GM12878 (cell line): ENCODE measurements around the gene PRMT1. TPM values are rescaled to one million over a fixed set of nuclear protein-coding genes. Genes with fewer than 3 reads are reported as not detected.
A peak's percentile ranks its signal among the peaks of the same experiment; 100 is the strongest.

Source experiments
- ATAC-seq: fragments of 200-7000 bp; cut with Tn5 transposase; 3 replicates; pipeline ENCODE4 v1.9.1; 2020; ENCODE audit warnings: mild to moderate bottlenecking, moderate library complexity
- BruUV-seq: library from RNA; stranded (reverse); fragments of 400-500 nt; replicated peaks from 2 replicates; lab custom pipeline; 2021; lab: Mats Ljungman, UMichigan
- CTCF ChIA-PET: fragments of 300-600 bp; sonication (Branson Sonifier 250); formaldehyde crosslinking; extraction: SDS; loops from one replicate; lab custom pipeline; 2021; ENCODE audit warnings: inconsistent platforms; lab: Yijun Ruan, JAX
- POLR2A ChIA-PET: fragments of 350-600 bp; formaldehyde crosslinking; extraction: SDS; loops from one replicate; lab custom pipeline; 2021; ENCODE audit warnings: inconsistent platforms; lab: Charles Lee
- RAD21 ChIA-PET: fragments of 300-600 bp; sonication (Branson Sonifier 250); formaldehyde crosslinking; loops from one replicate; lab custom pipeline; 2023; ENCODE audit warnings: antibody characterized with exemption; ENCODE audit not compliant: unreplicated experiment; lab: Charles Lee
- SMC1A ChIA-PET: fragments of 300-600 bp; sonication (Branson Sonifier 250); formaldehyde crosslinking; loops from one replicate; lab custom pipeline; 2023; ENCODE audit not compliant: unreplicated experiment, uncharacterized antibody; lab: Charles Lee
- DNase-seq: peaks from one replicate; pipeline ENCODE4 v3.0.0-alpha.2; 2011; ENCODE audit warnings: low read depth, low spot score
- FAIRE-seq: peaks from 3 replicates; lab custom pipeline; 2011; peaks lifted over from hg19 to GRCh38; lab: Jason Lieb, UNC
- H2AFZ ChIP-seq: 2 replicates; pipeline ENCODE4 v1.6.0; 2011; ENCODE audit warnings: low read depth, low read length, control low read depth; ENCODE audit not compliant: control insufficient read depth
- H3K27ac ChIP-seq: 2 replicates; pipeline ENCODE4 v1.5.1; 2011; ENCODE audit warnings: control low read depth; ENCODE audit not compliant: control insufficient read depth, insufficient read depth
- H3K27me3 ChIP-seq, 2 experiments: replicated peaks in 1 of 2; 2 replicates each; pipeline versions ENCODE4 v1.6.0 to v1.6.1; 2011; ENCODE audit warnings: low read length in 1 of 2; ENCODE audit not compliant: control insufficient read depth in 2 of 2, insufficient read depth in 2 of 2
- H3K36me3 ChIP-seq, 2 experiments: 2 replicates each; pipeline ENCODE4 v1.5.1; 2011; ENCODE audit warnings: low read length in 1 of 2; ENCODE audit not compliant: control insufficient read depth in 2 of 2, insufficient read depth in 2 of 2
- H3K4me1 ChIP-seq: 2 replicates; pipeline ENCODE4 v1.6.1; 2011; ENCODE audit warnings: mild to moderate bottlenecking, low read length, moderate library complexity, mixed read lengths; ENCODE audit not compliant: control insufficient read depth, insufficient read depth
- H3K4me2 ChIP-seq: 2 replicates; pipeline ENCODE4 v1.6.0; 2011; ENCODE audit warnings: control low read depth; ENCODE audit not compliant: control insufficient read depth, insufficient read depth
- H3K4me3 ChIP-seq: fragments of 200-600 bp; sonication (generic); 2 replicates; pipeline ENCODE4 v1.5.1; 2016
- H3K79me2 ChIP-seq: 2 replicates; pipeline ENCODE4 v1.6.0; 2011; ENCODE audit warnings: low read length; ENCODE audit not compliant: control insufficient read depth, insufficient read depth
- H3K9ac ChIP-seq: 2 replicates; pipeline ENCODE4 v1.8.0; 2011; ENCODE audit warnings: low read length, control low read depth, mixed read lengths; ENCODE audit not compliant: control insufficient read depth, insufficient read depth
- H3K9me3 ChIP-seq: replicated peaks from 3 replicates; pipeline ENCODE4 v1.5.1; 2011; ENCODE audit warnings: mild to moderate bottlenecking, low read length; ENCODE audit not compliant: control insufficient read depth, insufficient read depth
- H4K20me1 ChIP-seq: 2 replicates; pipeline ENCODE4 v1.6.0; 2011; ENCODE audit not compliant: control insufficient read depth, insufficient read depth
- IRF4 ChIP-seq: IDR thresholded peaks from 2 replicates; pipeline ENCODE4 v1.6.1; 2011; ENCODE audit warnings: low read depth, low read length
- LARP7 ChIP-seq: fragments of 450-650 bp; IDR thresholded peaks from 2 replicates; pipeline ENCODE4 v1.6.1; 2017; ENCODE audit warnings: mild to moderate bottlenecking
- POLR2AphosphoS5 ChIP-seq: IDR thresholded peaks from 2 replicates; pipeline ENCODE4 v1.6.1; 2011; ENCODE audit warnings: mild to moderate bottlenecking, low read length, inconsistent platforms
- RB1 ChIP-seq: fragments of 450-650 bp; formaldehyde crosslinking; IDR thresholded peaks from 2 replicates; pipeline ENCODE4 v1.6.1; 2017; ENCODE audit warnings: mild to moderate bottlenecking, borderline replicate concordance
- WGBS: methylation state at CpG from one replicate; pipeline ENCODE4 v1.1.6; 2016; ENCODE audit warnings: low lambda C conversion rate; ENCODE audit not compliant: insufficient replicate concordance, insufficient coverage; ENCODE audit errors: missing lambda C conversion rate; 5-methylcytosine and 5-hydroxymethylcytosine counted together
- in situ Hi-C: fragments of 300-500 bp; cut with MboI; formaldehyde crosslinking; loops from 9 replicates; pipeline ENCODE4 v1.14.3; 2018; ENCODE audit warnings: mixed read lengths
- intact Hi-C: fragments of 100-400 bp; cut with micrococcal nuclease; formaldehyde crosslinking; loops from one replicate; pipeline ENCODE4 v1.14.2; 2022; ENCODE audit not compliant: unreplicated experiment
- polyA plus RNA-seq, 11 experiments: library from polyadenylated mRNA; depleted of rRNA in 4 of 11; unstranded in 6 of 11; stranded (reverse) in 5 of 11; fragments of >200 nt; fragmentation: Nextera tagmentation in 4 of 11; fragmentation: Illumina TruSeq in 1 of 11; extraction: Ambion mirVana in 4 of 11; extraction: Trizol in 1 of 11; gene quantifications; 1 replicate in 1 of 11; 2 replicates in 10 of 11; pipeline versions ENCODE4 v1.2.1 to v1.2.3, GENCODE V29; 2011 to 2016; ENCODE audit warnings: inconsistent platforms in 2 of 11, missing spikeins in 2 of 11, low read depth in 1 of 11
- total RNA-seq, 4 experiments: library from RNA; depleted of rRNA in 3 of 4; stranded (reverse); fragments of >200 nt in 3 of 4; fragmentation: Illumina TruSeq in 1 of 4; extraction: Trizol in 1 of 4; gene quantifications; 2 replicates each; pipeline versions ENCODE4 v1.2.1 to v1.2.3, GENCODE V29; 2013 to 2021
- TF ChIP-seq, protein P1 (sequence below): fragments of 450-650 bp; IDR thresholded peaks from 2 replicates; pipeline ENCODE4 v1.6.1; 2017; ENCODE audit warnings: mild to moderate bottlenecking, moderate library complexity

Gene PRMT1
- total and polyA plus RNA-seq, 10 of the 15 experiments (the other 5 are each of a cell fraction or from before 2014, with no cell fraction given), result 19.9 to 667 (median 444) TPM

DNA sequence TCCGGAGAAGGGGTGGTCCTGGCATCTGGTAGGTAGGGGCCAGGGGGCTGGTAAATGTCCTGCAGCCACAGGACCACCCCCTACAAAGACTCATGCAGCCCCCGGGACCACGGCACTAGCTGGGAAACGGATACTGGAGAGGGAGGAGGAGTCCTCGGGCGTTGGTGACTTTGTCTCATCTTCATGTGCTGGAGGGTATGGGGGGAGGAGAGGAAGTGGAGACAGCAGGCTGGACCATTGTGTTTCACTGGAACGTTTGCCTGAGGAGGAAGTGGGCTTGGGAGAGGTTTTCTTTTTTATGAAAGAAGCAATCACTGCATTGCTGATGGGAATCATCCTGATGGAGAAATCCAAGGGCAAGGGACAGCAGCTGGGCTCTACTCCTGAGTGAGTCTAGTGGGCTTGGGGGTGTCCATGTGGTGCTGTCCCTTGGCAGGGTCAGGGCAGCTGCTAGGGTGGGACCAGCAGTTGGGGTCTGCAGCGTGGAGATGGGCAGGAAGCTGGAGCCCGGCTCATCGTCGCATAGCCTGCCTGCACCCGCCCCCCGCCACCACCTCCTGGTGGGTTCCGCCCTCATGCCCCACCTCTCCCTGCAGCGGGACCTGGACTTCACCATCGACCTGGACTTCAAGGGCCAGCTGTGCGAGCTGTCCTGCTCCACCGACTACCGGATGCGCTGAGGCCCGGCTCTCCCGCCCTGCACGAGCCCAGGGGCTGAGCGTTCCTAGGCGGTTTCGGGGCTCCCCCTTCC, 10.7 kb downstream of the PRMT1 start (continued):
- TF ChIP-seq RB1, result no peak
- no peak for TF ChIP-seq IRF4
- TF ChIP-seq LARP7, result no peak

DNA sequence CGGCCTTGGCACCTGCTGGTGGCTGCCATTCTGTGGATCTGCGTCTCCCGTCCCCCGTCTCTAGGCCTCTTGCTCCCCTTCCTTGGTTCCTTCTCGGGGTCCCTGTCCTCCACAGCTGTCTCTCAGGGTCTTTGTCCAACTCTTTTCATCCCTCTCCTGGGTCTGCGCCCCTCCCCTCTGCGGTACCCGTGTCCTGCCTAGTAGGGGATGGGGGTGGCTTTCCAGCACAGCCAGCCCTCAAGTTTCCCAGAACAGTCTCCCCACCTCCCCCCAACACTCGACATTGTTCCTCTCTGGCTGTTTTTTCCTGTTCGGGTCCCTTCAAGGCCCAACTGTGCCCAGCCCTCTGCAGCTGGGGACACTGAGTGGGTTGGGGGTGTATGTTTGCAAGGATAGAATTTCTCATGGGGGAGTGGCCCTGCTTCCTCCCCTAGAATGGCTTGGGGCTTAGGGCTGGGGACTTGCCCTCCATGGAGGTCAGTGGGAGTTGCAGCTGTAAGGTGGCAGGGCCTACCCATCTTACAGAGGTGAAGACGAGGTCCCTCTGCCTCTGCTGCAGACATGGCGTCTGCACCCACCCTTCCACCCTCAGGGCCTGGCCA, 11.6 kb downstream of the PRMT1 start:
- POLR2A ChIA-PET, result no interaction called here
- H3K79me2 ChIP-seq, result peaks cover 2% of the 10 kb centered on the region

More for the DNA sequence above, 11.6 kb downstream of the PRMT1 start:
- H3K9ac ChIP-seq, result no peak overlapping the region
- ChIA-PET CTCF (no interaction called here), RAD21 (no interaction called here), SMC1A (no interaction called here)
- DNase-seq (no peak), ATAC-seq (peak; percentile 16), FAIRE-seq (no peak)
- no TSS peak for BruUV-seq
- TF ChIP-seq POLR2AphosphoS5, result peak; percentile 32; the same call in 1 of the 2 replicates
- TF ChIP-seq, protein P1, sequence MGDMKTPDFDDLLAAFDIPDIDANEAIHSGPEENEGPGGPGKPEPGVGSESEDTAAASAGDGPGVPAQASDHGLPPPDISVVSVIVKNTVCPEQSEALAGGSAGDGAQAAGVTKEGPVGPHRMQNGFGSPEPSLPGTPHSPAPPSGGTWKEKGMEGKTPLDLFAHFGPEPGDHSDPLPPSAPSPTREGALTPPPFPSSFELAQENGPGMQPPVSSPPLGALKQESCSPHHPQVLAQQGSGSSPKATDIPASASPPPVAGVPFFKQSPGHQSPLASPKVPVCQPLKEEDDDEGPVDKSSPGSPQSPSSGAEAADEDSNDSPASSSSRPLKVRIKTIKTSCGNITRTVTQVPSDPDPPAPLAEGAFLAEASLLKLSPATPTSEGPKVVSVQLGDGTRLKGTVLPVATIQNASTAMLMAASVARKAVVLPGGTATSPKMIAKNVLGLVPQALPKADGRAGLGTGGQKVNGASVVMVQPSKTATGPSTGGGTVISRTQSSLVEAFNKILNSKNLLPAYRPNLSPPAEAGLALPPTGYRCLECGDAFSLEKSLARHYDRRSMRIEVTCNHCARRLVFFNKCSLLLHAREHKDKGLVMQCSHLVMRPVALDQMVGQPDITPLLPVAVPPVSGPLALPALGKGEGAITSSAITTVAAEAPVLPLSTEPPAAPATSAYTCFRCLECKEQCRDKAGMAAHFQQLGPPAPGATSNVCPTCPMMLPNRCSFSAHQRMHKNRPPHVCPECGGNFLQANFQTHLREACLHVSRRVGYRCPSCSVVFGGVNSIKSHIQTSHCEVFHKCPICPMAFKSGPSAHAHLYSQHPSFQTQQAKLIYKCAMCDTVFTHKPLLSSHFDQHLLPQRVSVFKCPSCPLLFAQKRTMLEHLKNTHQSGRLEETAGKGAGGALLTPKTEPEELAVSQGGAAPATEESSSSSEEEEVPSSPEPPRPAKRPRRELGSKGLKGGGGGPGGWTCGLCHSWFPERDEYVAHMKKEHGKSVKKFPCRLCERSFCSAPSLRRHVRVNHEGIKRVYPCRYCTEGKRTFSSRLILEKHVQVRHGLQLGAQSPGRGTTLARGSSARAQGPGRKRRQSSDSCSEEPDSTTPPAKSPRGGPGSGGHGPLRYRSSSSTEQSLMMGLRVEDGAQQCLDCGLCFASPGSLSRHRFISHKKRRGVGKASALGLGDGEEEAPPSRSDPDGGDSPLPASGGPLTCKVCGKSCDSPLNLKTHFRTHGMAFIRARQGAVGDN, result no peak
- H2AFZ ChIP-seq, result no peak overlapping the region
- intact Hi-C loops (no loop called here), in situ Hi-C loops (no loop called here)
- no peak overlapping the region for H3K4me2 ChIP-seq
- H3K27ac ChIP-seq, result no peak overlapping the region
- no peaks in the 10 kb centered on the region; the same call in 2 of the 3 replicates for H3K9me3 ChIP-seq
- peaks cover 4% of the 10 kb centered on the region; the same call in 1 of the 2 replicates for H4K20me1 ChIP-seq
- H3K27me3 ChIP-seq, result no peaks in the 10 kb centered on the region; a peak in 1 of 4 replicates
- H3K4me1 ChIP-seq, result peaks cover 8% of the 10 kb centered on the region
- peaks cover 12 to 39% of the 10 kb centered on the region in 2 experiments; a peak in 3 of 4 replicates for H3K36me3 ChIP-seq
- no peak overlapping the region for H3K4me3 ChIP-seq
- 71% methylated on average over 11 of the region's 12 CpGs for WGBS
